Gastroesophageal sphincter (tissue), 4 donors: ENCODE results near the gene VPS41. TPM values are rescaled to one million over a fixed set of nuclear protein-coding genes. Genes with fewer than 3 reads are reported as not detected.

Experiments
- ATAC-seq: fragments of 150-250 bp; one replicate; pipeline ENCODE4 v1.9.1; 2016; ENCODE audit warnings: mild to moderate bottlenecking, moderate library complexity
- H3K27ac ChIP-seq, 4 donors: fragments of 200-600 bp; sonication (generic) in 3 of 4; 1 replicate in 3 of 4; 2 replicates in 1 of 4; pipeline ENCODE4 v1.5.1; 2016 to 2019
- H3K27me3 ChIP-seq: fragments of 200-600 bp; sonication (generic); one replicate; pipeline ENCODE4 v1.5.1; 2019
- H3K36me3 ChIP-seq, 2 donors: fragments of 200-600 bp; sonication (generic); one replicate each; pipeline ENCODE4 v1.5.1; 2019; ENCODE audit warnings: control low read depth in 1 of 2
- H3K4me1 ChIP-seq, 3 donors: fragments of 200-600 bp; sonication (generic); 1 replicate in 2 of 3; 2 replicates in 1 of 3; pipeline ENCODE4 v1.5.1; 2016 to 2019; ENCODE audit warnings: control low read depth in 2 of 3
- H3K4me3 ChIP-seq, 2 donors: fragments of 200-600 bp; sonication (generic); one replicate each; pipeline ENCODE4 v1.5.1; 2019; ENCODE audit warnings: mild to moderate bottlenecking in 1 of 2, moderate library complexity in 1 of 2
- H3K9me3 ChIP-seq, 3 donors: fragments of 200-600 bp; sonication (generic); one replicate each; pipeline ENCODE4 v1.5.1; 2017 to 2019; ENCODE audit warnings: control low read depth in 2 of 3
- CTCF ChIP-seq, 4 experiments: fragments of 200-600 bp in 2 of 4; fragments of 450-650 bp in 2 of 4; sonication (generic) in 1 of 4; IDR thresholded peaks; one replicate each; pipeline ENCODE4 v1.5.1; 2017 to 2019; ENCODE audit warnings: antibody characterized with exemption in 4 of 4, mild to moderate bottlenecking in 2 of 4, moderate library complexity in 2 of 4
- EP300 ChIP-seq: sonication (generic); formaldehyde crosslinking; IDR thresholded peaks from one replicate; pipeline ENCODE4 v1.6.1; 2017; ENCODE audit warnings: antibody characterized with exemption, mild to moderate bottlenecking
- POLR2A ChIP-seq, 2 donors: fragments of 450-650 bp; IDR thresholded peaks; one replicate each; pipeline ENCODE4 v1.6.1; 2017; ENCODE audit warnings: antibody characterized with exemption in 2 of 2, mild to moderate bottlenecking in 2 of 2, moderate library complexity in 1 of 2
- POLR2AphosphoS5 ChIP-seq: sonication (generic); formaldehyde crosslinking; IDR thresholded peaks from one replicate; pipeline ENCODE4 v1.6.1; 2017; ENCODE audit warnings: antibody characterized with exemption
- WGBS, 2 donors: methylation state at CpG; one replicate each; pipeline ENCODE4 v1.1.5; 2018; ENCODE audit warnings: low coverage in 1 of 2; 5-methylcytosine and 5-hydroxymethylcytosine counted together
- total RNA-seq, 4 donors: library from RNA; depleted of rRNA; stranded (reverse); fragments of >200 nt; gene quantifications; one replicate each; pipeline ENCODE4 v1.1.0, GENCODE V29; 2016

VPS41 gene
- total RNA-seq, 4 donors from 2014 or later = 33.7 to 71.8 (median 44.3) TPM

- TF ChIP-seq CTCF (IDR thresholded peaks at IDR 0.05) (no peak), POLR2A (IDR thresholded peaks at IDR 0.05) (no peak), POLR2AphosphoS5 (peak; percentile 33), EP300 (no peak)
- Histone ChIP-seq H3K27me3 (no peaks in the 10 kb centered on the region), H3K36me3 (no peaks in the 10 kb centered on the region), H3K4me1 (no peaks in the 10 kb centered on the region), H3K9me3 (peaks cover 0 to 6% (median 0%) of the 10 kb centered on the region in 3 donors), H3K4me3 (no peak overlapping the region), H3K27ac (peak overlapping the region in 3 of 4 donors; percentile 43 to 51 (median 46))
- 56 to 86% methylated on average over 2 to 3 of the region's 3 CpGs for WGBS, 2 donors
- peak; percentile 64 for ATAC-seq
Observed at GRCh38 chr7:38673795-38674194, 235.2 kb downstream of the VPS41 start.

Other genes with a start within 250 kb of the VPS41 start
- under 1 TPM in 2 of 4 donors, not detected in 2; 0.31 to 0.66 TPM for gene POU6F2, start 68.7 kb upstream of the VPS41 start, total RNA-seq